AG04449 (cell line): ENCODE data around the gene JAKMIP1.

Source experiments
- CTCF ChIA-PET: fragments of 350-600 bp; formaldehyde crosslinking; extraction: SDS; loops from one replicate; lab custom pipeline; 2021; ENCODE audit warnings: antibody characterized with exemption; lab: Yijun Ruan, JAX
- POLR2A ChIA-PET: fragments of 400-600, 350-600 bp; formaldehyde crosslinking; extraction: SDS; loops from one replicate; lab custom pipeline; 2020; ENCODE audit warnings: antibody characterized with exemption, inconsistent platforms; lab: Yijun Ruan, JAX
- DNase-seq: peaks from one replicate; pipeline ENCODE4 v3.0.0-alpha.2; 2010; ENCODE audit warnings: low read depth, low spot score
- H3K4me3 ChIP-seq: 2 replicates; pipeline ENCODE4 v1.5.1; 2011; ENCODE audit warnings: low read depth, mild to moderate bottlenecking, control low read depth, low read length
- CTCF ChIP-seq: IDR thresholded peaks from one replicate; pipeline ENCODE4 v1.5.1; 2011; ENCODE audit warnings: mild to moderate bottlenecking, moderate library complexity, low read length, control low read depth, inconsistent platforms; ENCODE audit not compliant: insufficient read depth; ENCODE audit errors: missing control alignments

The JAKMIP1 gene

GRCh38 chr4:6107114-6107791 is 93.1 kb downstream of the JAKMIP1 start:
- CTCF ChIA-PET, result no interaction called here
- no peak overlapping the region for H3K4me3 ChIP-seq
- DNase-seq, result no peak
- TF ChIP-seq CTCF, result no peak
- POLR2A ChIA-PET, result no interaction called here

- H3K4me3 ChIP-seq, result no peak overlapping the region
- CTCF ChIA-PET, result no interaction called here
- DNase-seq, result no peak
- no peak for TF ChIP-seq CTCF
- POLR2A ChIA-PET, result no interaction called here
Observed at GRCh38 chr4:6106156-6106555, 94.2 kb downstream of the JAKMIP1 start.

- no peak for TF ChIP-seq CTCF
- CTCF ChIA-PET, result no interaction called here
- no peak overlapping the region for H3K4me3 ChIP-seq
- no peak for DNase-seq
- POLR2A ChIA-PET, result no interaction called here
Observed at GRCh38 chr4:6105311-6105911, 94.9 kb downstream of the JAKMIP1 start.

- no peak overlapping the region for H3K4me3 ChIP-seq
- no peak for TF ChIP-seq CTCF
- ChIA-PET POLR2A (no interaction called here), CTCF (no interaction called here)
- no peak for DNase-seq
Observed at GRCh38 chr4:6104541-6105130, 95.7 kb downstream of the JAKMIP1 start.

- H3K4me3 ChIP-seq, result no peak overlapping the region
- POLR2A ChIA-PET, result no interaction called here
- no peak for TF ChIP-seq CTCF
- no peak for DNase-seq
- CTCF ChIA-PET, result no interaction called here
Observed at GRCh38 chr4:6097581-6097980, 102.8 kb downstream of the JAKMIP1 start.

- no peak overlapping the region for H3K4me3 ChIP-seq
- no peak for DNase-seq
- ChIA-PET CTCF (no interaction called here), POLR2A (no interaction called here)
- TF ChIP-seq CTCF, result no peak
Observed at GRCh38 chr4:6095897-6096296, 104.5 kb downstream of the JAKMIP1 start.
